ENCODE data around the gene STX8. TPM values are rescaled to one million over a fixed set of nuclear protein-coding genes. Genes with fewer than 3 reads are reported as not detected.

STX8 gene
- total and polyA plus RNA-seq, 8 donors: 21.6 to 559 (median 75.0) TPM

DNA sequence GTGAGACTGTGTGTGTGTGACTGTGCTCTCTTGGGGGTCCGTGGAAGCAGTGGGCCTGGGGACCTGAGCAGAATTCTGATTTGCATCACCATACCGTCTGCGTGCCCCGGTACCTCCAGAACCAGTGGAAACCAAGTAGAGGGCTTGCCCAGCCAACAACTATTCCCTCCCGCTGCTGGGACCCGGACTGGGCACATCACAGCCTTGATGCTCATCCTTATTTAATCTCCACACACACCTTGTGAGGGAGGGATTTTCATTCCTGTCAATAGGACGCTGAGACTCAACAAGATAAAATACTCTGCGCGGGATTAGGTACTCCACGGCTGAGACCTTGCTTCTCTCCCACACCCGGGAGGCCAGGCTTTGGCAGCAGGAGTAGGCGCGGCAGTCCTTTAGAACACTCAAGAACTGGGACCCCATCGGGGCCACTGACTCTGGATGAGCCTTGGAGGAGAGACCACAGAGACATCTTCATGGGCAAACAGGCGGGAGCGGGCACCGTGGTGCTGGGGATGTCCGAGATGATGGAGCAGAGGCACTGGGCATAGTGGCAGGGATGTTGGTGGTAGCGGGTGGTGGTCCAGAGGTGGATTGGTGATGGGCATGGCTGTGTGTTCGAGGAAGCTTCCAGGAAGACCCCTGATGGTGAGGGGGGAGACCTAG is 346.3 kb downstream of the STX8 start:
- H3K27me3 ChIP-seq: peaks cover 0 to 20% (median 0%) of the 10 kb centered on the region in 3 donors
- H3K4me3 ChIP-seq: no peak overlapping the region
- DNase-seq: no peak
- H3K36me3 ChIP-seq: no peaks in the 10 kb centered on the region
- 82 to 90% (median 88%) methylated on average over 20 of the region's 20 CpGs for WGBS, 5 donors
- H3K9me3 ChIP-seq: no peaks in the 10 kb centered on the region
- intact Hi-C loops (cut with DNase I; ENCODE audit: low total_unique reads): no loop called here
- H3K27ac ChIP-seq: peak overlapping the region in 3 of 5 donors; percentile 20 to 68 (median 46)
- no peak for TF ChIP-seq POLR2A (IDR thresholded peaks at IDR 0.05)
- TF ChIP-seq, protein P1, sequence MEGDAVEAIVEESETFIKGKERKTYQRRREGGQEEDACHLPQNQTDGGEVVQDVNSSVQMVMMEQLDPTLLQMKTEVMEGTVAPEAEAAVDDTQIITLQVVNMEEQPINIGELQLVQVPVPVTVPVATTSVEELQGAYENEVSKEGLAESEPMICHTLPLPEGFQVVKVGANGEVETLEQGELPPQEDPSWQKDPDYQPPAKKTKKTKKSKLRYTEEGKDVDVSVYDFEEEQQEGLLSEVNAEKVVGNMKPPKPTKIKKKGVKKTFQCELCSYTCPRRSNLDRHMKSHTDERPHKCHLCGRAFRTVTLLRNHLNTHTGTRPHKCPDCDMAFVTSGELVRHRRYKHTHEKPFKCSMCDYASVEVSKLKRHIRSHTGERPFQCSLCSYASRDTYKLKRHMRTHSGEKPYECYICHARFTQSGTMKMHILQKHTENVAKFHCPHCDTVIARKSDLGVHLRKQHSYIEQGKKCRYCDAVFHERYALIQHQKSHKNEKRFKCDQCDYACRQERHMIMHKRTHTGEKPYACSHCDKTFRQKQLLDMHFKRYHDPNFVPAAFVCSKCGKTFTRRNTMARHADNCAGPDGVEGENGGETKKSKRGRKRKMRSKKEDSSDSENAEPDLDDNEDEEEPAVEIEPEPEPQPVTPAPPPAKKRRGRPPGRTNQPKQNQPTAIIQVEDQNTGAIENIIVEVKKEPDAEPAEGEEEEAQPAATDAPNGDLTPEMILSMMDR (IDR thresholded peaks at IDR 0.05): no peak
- no peak for TF ChIP-seq EP300 (IDR thresholded peaks at IDR 0.05)
- TF ChIP-seq POLR2AphosphoS5 (IDR thresholded peaks at IDR 0.05): no peak
- H3K4me1 ChIP-seq: peaks cover 0 to 29% (median 8%) of the 10 kb centered on the region in 4 donors

DNA sequence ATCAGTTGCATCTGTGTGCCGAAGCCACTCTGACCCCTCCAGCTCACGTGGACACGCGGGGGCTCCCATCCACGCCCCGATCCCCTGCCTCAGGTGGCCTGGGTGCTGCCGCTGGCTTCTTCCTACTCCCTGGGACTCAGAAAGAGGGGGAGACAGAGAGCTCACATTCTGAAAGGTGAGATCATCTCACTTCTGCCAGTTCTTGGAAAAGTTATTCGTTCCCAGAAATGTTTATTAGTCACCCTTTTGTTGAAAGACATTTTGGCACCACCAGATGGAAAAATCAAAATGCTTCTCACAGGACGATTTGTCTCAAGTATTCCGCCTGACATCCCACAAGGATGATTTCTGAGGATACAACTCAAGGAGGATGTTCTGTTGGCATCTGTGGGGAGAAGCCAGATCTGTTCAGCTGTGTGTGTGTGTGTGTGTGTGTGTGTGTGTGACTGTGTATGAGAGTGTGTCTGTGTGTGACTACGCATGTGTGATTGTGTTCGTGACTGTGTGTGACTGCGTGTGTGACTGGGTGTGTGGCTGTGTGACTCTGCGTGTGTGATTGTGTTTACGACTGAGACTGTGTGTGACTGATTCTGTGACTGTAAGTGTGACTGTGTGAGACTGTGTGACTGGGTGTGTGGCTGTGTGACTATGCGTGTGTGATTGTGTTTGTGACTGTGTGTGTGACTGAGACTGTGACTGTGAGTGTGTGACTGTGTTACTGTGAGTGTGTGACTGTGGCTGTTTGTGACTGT is 347.0 kb downstream of the STX8 start:
- intact Hi-C loops (cut with DNase I; ENCODE audit: low total_unique reads): no loop called here
- H3K4me1 ChIP-seq: peaks cover 0 to 29% (median 8%) of the 10 kb centered on the region in 4 donors

DNA sequence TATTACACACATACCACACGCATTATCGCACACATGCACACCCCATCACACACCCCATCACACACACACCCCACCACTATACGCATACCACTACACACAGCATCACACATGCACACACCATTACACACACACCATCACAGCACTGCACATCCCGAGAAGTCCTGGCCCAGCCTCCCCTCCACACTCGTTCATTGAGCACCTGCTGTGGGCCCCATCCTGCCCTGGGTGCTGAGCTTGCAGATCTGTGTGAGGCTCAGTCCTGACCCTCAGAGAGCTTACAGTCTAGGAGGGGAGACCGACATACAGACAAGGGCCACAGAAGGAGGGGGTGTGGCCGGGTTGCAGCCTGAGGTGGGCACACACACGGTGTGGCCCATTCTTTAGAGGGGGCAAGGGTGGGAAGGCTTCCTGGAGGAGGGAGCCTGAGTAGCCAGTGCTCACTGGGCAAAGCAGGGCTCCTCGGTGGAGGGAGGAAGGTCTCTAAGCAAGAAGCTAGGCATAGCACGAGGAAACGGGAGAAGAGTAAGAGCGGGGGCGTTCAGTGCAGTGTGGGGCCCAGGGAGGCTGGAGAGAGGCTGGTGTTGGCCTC is 347.7 kb downstream of the STX8 start:
- Histone ChIP-seq H3K27me3 (peaks cover 0 to 6% (median 0%) of the 10 kb centered on the region in 3 donors), H3K27ac (peak overlapping the region in 4 of 5 donors; percentile 26 to 72 (median 52)), H3K4me3 (no peak overlapping the region), H3K9me3 (no peaks in the 10 kb centered on the region), H3K4me1 (peaks cover 0 to 25% (median 7%) of the 10 kb centered on the region in 4 donors), H3K36me3 (no peaks in the 10 kb centered on the region)
- intact Hi-C loops (cut with DNase I; ENCODE audit: low total_unique reads): no loop called here
- no peak for TF ChIP-seq EP300 (IDR thresholded peaks at IDR 0.05)
- TF ChIP-seq POLR2AphosphoS5 (IDR thresholded peaks at IDR 0.05): no peak
- TF ChIP-seq, protein P1 (IDR thresholded peaks at IDR 0.05): no peak
- TF ChIP-seq POLR2A (IDR thresholded peaks at IDR 0.05): no peak
- no peak for DNase-seq
- WGBS, 5 donors: 80 to 86% (median 84%) methylated on average over 13 of the region's 13 CpGs

More for the DNA sequence above, 347.0 kb downstream of the STX8 start:
- 60 to 79% (median 69%) methylated on average over 16 of the region's 16 CpGs for whole genome bisulfite sequencing, 5 donors
- Histone ChIP-seq H3K9me3 (no peaks in the 10 kb centered on the region), H3K36me3 (no peaks in the 10 kb centered on the region), H3K27me3 (peaks cover 0 to 13% (median 0%) of the 10 kb centered on the region in 3 donors), H3K27ac (peak overlapping the region in 4 of 5 donors; percentile 33 to 72 (median 59)), H3K4me3 (no peak overlapping the region)
- TF ChIP-seq EP300 (IDR thresholded peaks at IDR 0.05): peak; percentile 15
- TF ChIP-seq POLR2A (IDR thresholded peaks at IDR 0.05): no peak
- peak; percentile 38 to 73 (median 62) for TF ChIP-seq POLR2AphosphoS5 (IDR thresholded peaks at IDR 0.05)
- peak in 1 of 2 donors; percentile 77 for DNase-seq

DNA sequence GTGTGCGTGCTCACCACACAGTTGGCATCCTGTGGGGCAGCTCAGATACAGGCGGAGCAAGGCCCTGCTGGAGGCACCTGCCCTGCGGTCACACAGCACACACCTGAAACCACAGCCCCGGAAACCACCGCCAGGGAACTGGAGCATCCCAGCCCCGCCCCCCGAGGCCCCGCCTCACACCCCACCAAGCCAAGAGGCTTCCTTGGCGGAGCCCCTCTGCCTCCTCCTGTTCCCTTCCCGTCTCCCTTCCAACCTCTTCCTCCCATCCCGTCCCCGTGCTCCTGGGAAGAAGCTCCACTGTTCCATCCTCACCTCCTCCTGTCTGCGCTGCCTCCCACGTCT is 348.9 kb downstream of the STX8 start:
- WGBS, 5 donors: 56 to 73% (median 68%) methylated on average over 12 to 14 of the region's 14 CpGs
- intact Hi-C loops (cut with DNase I; ENCODE audit: low total_unique reads): no loop called here
- H3K27me3 ChIP-seq: no peaks in the 10 kb centered on the region
- H3K4me3 ChIP-seq: no peak overlapping the region
- TF ChIP-seq POLR2AphosphoS5 (IDR thresholded peaks at IDR 0.05): no peak
- TF ChIP-seq, protein P1 (IDR thresholded peaks at IDR 0.05): no peak
- no peak for TF ChIP-seq EP300 (IDR thresholded peaks at IDR 0.05)
- TF ChIP-seq POLR2A (IDR thresholded peaks at IDR 0.05): no peak
- H3K27ac ChIP-seq: peak overlapping the region in 2 of 5 donors; percentile 0 to 60
- no peak for DNase-seq
- H3K36me3 ChIP-seq: peaks cover 0 to 11% (median 0%) of the 10 kb centered on the region in 4 donors
- H3K4me1 ChIP-seq: peaks cover 0 to 15% (median 4%) of the 10 kb centered on the region in 4 donors
- no peaks in the 10 kb centered on the region for H3K9me3 ChIP-seq

Data from stomach (tissue), 9 donors.